Neutrophil (primary cell): Measurements from ENCODE around the gene CTBP1.
A peak's percentile ranks its signal among the peaks of the same experiment; 100 is the strongest.

ENCODE experiments used
- H3K27ac ChIP-seq: fragments of 200-600 bp; sonication (generic); 2 replicates; pipeline ENCODE4 v1.5.1; 2016; ENCODE audit warnings: mild to moderate bottlenecking, moderate library complexity
- H3K27me3 ChIP-seq: fragments of 200-600 bp; sonication (generic); 2 replicates; pipeline ENCODE4 v1.6.0; 2016; ENCODE audit warnings: mild to moderate bottlenecking
- H3K36me3 ChIP-seq: fragments of 200-600 bp; sonication (generic); 2 replicates; pipeline ENCODE4 v1.5.1; 2017
- H3K4me1 ChIP-seq, 2 experiments: fragments of 200-600 bp in 1 of 2; sonication (generic) in 1 of 2; 1 replicate in 1 of 2; 2 replicates in 1 of 2; pipeline versions ENCODE4 v1.5.1 to v1.6.1; 2013 to 2016; ENCODE audit warnings: low read depth in 1 of 2, low read length in 1 of 2, mild to moderate bottlenecking in 1 of 2, moderate library complexity in 1 of 2; ENCODE audit not compliant: control insufficient read depth in 1 of 2, insufficient read depth in 1 of 2
- H3K4me3 ChIP-seq, 2 experiments: fragments of 200-600 bp in 1 of 2; sonication (generic) in 1 of 2; 1 replicate in 1 of 2; 2 replicates in 1 of 2; pipeline ENCODE4 v1.5.1; 2013 to 2016; ENCODE audit warnings: low read depth in 1 of 2, low read length in 1 of 2, mild to moderate bottlenecking in 1 of 2, moderate library complexity in 1 of 2
- H3K9me3 ChIP-seq: fragments of 200-600 bp; sonication (generic); 2 replicates; pipeline ENCODE4 v1.5.1; 2016
- TF ChIP-seq, protein P1 (sequence below): fragments of 200-600 bp; sonication (generic); IDR thresholded peaks from 2 replicates; pipeline ENCODE4 v1.5.1; 2016; ENCODE audit warnings: antibody characterized with exemption

Gene CTBP1

DNA sequence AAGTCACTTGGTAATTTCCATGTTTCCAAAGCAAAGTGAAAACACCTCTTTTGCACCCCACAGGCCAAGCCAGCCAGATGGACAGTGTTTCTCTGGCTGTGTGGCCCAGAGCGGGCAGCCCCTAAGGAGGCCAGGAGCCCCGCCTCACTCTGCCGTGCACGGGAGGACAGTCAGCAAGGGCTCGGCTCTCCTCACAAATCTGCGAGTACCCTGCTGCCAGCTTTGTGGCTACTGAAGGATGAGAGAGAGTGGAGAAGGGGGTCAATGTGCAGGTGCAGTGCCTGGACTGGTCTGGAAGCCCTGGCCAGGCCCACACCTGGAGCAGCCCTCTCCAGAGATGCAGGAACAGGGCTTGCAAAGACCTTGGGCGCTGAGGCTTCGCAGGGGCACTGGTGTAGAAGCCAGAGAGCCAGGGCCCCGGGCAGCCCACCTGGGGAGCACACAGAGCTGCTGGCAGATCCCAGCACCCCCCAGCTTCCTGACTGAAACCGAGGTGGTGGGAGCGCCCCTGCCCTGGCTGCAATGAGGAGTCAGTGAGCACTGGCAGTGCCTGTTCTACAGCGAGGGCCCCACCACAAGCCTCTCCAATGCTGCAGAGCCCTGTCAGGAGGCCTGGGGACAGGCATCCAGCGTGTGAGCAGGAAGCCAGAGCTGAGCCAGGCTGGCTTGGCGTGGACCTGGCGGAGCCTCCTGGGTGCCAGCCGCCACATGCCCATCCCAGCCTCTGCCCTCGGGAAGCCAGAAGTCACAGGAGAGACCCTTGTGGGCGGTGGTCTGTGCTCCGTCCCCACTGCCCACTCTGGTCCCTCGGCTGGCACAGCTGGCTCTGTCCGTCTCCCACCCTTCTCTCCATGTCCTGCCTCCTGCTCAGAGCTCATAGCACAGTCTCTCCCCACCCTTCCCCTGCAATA, 80.5 kb downstream of the CTBP1 start:
- TF ChIP-seq, protein P1, sequence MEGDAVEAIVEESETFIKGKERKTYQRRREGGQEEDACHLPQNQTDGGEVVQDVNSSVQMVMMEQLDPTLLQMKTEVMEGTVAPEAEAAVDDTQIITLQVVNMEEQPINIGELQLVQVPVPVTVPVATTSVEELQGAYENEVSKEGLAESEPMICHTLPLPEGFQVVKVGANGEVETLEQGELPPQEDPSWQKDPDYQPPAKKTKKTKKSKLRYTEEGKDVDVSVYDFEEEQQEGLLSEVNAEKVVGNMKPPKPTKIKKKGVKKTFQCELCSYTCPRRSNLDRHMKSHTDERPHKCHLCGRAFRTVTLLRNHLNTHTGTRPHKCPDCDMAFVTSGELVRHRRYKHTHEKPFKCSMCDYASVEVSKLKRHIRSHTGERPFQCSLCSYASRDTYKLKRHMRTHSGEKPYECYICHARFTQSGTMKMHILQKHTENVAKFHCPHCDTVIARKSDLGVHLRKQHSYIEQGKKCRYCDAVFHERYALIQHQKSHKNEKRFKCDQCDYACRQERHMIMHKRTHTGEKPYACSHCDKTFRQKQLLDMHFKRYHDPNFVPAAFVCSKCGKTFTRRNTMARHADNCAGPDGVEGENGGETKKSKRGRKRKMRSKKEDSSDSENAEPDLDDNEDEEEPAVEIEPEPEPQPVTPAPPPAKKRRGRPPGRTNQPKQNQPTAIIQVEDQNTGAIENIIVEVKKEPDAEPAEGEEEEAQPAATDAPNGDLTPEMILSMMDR, result no peak
- peaks cover 60% of the 10 kb centered on the region for H3K27me3 ChIP-seq
- no peak overlapping the region for H3K27ac ChIP-seq
- H3K4me1 ChIP-seq, result peaks cover 9 to 24% of the 10 kb centered on the region in 2 experiments
- peak overlapping the region in 1 of 2 experiments; percentile 93 for H3K4me3 ChIP-seq
- no peaks in the 10 kb centered on the region for H3K36me3 ChIP-seq
- H3K9me3 ChIP-seq, result no peaks in the 10 kb centered on the region

- Histone ChIP-seq H3K4me3 (peak overlapping the region; percentile 70 to 93), H3K9me3 (no peaks in the 10 kb centered on the region), H3K27me3 (peaks cover 52% of the 10 kb centered on the region), H3K4me1 (peaks cover 9 to 22% of the 10 kb centered on the region in 2 experiments), H3K36me3 (no peaks in the 10 kb centered on the region), H3K27ac (peak overlapping the region; percentile 15)
- TF ChIP-seq, protein P1, result peak; percentile 75
Observed at GRCh38 chr4:1167244-1167949, 81.5 kb downstream of the CTBP1 start.

DNA sequence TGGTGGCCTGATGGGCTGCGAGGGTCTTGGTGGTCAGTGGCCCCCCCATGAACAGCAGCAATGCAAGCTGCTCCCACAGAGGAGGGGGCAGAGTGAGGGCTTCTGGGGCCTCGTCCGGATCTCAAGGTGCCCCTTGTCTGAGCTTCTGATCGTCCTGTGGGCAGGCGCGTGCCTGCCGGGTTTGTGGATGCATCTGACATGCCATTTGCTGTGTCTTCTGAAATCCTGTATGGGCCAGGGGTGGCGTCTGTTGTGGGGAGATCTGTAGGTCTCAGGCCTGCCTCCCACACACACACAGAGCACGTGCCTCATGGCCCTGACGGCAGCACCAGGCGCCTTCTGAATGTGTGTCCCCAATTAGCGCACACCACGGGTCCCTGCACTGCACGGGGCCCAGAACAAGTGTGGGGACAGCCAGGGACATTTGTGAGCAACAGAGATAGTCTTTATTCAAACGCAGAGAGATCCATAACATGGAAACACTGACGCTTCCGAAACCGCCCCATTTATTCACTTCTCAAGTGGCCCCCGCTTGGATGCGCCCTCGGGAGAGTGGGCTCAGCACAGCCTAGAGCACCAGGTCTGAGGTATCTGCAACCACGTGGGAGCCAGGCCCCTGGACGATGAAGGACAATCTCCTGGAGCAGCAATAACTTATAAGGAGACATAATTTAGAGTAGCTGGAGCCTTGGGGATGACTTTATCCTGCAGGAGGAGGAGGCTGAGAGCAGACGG, 82.3 kb downstream of the CTBP1 start:
- peaks cover 45% of the 10 kb centered on the region for H3K27me3 ChIP-seq
- H3K4me3 ChIP-seq, result peak overlapping the region; percentile 70 to 93
- no peaks in the 10 kb centered on the region for H3K36me3 ChIP-seq
- no peaks in the 10 kb centered on the region for H3K9me3 ChIP-seq
- peak overlapping the region; percentile 15 for H3K27ac ChIP-seq
- H3K4me1 ChIP-seq, result peaks cover 9 to 15% of the 10 kb centered on the region in 2 experiments
- TF ChIP-seq, protein P1, result no peak

DNA sequence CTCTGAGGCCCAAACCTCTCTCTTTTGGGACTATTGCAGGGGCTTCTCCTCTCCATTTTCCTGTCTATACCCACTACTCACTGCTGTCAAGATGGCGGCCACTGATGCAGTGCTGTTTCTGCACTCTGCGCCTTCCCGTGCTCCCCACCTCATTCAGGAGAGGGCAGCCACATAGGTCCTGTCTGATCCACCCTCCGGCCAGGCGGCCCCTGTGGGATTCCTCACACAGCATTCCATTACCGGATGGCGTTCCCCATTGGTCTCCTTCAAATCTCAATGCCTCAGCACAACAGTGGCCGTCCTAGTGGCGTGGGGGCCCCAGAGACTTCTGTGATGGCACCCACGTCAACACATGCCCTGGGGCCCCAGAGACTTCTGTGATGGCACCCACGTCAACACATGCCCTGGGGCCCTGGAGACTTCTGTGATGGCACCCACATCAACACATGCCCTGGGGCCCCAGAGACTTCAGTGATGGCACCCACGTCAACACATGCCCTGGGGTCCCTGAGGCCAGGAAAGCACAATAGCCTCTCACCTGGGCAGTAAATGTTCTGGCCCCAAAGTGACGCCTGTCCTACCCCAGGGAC, 83.9 kb downstream of the CTBP1 start:
- Histone ChIP-seq H3K4me1 (peaks cover 4 to 9% of the 10 kb centered on the region in 2 experiments), H3K36me3 (no peaks in the 10 kb centered on the region), H3K9me3 (no peaks in the 10 kb centered on the region), H3K27ac (no peak overlapping the region), H3K4me3 (no peak overlapping the region), H3K27me3 (peaks cover 28% of the 10 kb centered on the region)
- TF ChIP-seq, protein P1, result no peak

DNA sequence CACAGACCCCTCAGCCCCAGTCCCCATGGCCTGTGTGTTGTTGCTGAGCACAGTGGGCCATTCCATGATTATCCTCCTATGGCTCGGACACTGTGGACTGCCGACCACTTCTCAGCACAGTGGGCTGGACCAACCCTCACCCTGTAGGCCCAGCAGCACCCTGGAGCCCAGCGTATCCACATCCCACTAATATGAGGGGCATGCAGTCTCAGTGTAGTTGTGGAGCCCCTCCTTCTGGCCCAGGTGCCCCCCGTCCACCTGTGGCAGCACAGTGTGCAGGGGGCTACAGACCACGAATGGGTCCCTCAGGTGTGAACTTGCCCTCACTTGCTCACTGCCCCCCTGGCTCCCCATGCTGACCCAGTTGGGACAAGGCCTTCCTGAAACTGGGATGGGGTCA, 84.5 kb downstream of the CTBP1 start:
- H3K27me3 ChIP-seq, result peaks cover 22% of the 10 kb centered on the region
- H3K4me1 ChIP-seq, result peaks cover 4 to 9% of the 10 kb centered on the region in 2 experiments
- TF ChIP-seq, protein P1, result no peak
- H3K4me3 ChIP-seq, result no peak overlapping the region
- H3K9me3 ChIP-seq, result no peaks in the 10 kb centered on the region
- H3K27ac ChIP-seq, result no peak overlapping the region
- H3K36me3 ChIP-seq, result no peaks in the 10 kb centered on the region
